Spleen (tissue), 3 donors: Measurements from ENCODE around the gene PAM.

Experiments used
- POLR2A ChIP-seq, 3 donors: fragments of 450-650 bp; IDR thresholded peaks; one replicate each; pipeline ENCODE4 v1.5.1; 2017; ENCODE audit warnings: antibody characterized with exemption in 3 of 3, mild to moderate bottlenecking in 1 of 3
- POLR2AphosphoS5 ChIP-seq, 3 donors: sonication (generic); formaldehyde crosslinking; IDR thresholded peaks; one replicate each; pipeline ENCODE4 v1.5.1; 2017; ENCODE audit warnings: antibody characterized with exemption in 3 of 3

DNA sequence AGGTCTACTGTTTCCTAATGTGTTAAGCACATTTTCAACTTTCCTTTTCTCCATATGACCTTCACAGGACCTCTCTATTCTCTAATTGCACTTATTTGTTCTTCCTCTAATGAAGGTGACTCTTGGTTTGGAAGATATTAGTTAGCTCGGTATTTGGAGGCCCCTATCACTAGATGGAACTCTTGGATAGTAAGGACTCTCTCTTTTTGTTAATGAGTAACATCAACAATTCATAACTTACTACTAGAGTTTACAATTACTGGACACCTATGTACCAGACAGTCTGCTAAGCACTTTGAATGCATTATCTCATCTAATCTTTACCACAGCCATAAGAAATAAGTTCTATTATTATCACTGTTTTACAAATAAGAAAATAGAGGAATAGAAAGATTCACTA is 23.4 kb upstream of the PAM start:
- no peak for TF ChIP-seq POLR2A (IDR thresholded peaks at IDR 0.05)
- no peak for TF ChIP-seq POLR2AphosphoS5 (IDR thresholded peaks at IDR 0.05)
